ENCODE measurements around the gene LHFPL2. TPM values are rescaled to one million over a fixed set of nuclear protein-coding genes. Genes with fewer than 3 reads are reported as not detected.
"Not testable (repeated sequence)": the region's sequence is repeated elsewhere in the genome, so short reads cannot be mapped to it uniquely, and the experiment has no call there.

The LHFPL2 gene
- total RNA-seq, 2 donors from 2014 or later: 0.12 to 0.21 TPM

DNA sequence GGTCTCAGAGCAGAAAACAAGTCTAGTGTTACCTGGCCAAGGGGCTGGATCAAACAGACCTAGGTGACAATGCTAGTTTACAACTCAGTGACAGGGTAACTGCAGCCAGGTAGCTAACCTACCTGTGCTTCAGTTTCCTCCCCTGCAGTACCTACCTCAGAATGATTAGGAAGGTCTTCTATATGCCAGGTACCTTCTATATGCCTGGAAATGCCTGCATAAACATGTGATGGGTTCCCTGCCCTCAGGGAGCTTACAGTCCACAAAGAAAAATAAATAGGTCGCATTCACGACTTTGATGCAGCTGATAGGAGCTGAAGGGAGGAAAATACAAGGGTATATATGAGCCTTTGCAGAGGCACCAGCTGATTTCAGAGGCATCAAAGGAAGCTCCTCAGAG, 16.1 kb downstream of the LHFPL2 start:
- no peak for DNase-seq
- Mint-ChIP-seq H3K4me1 (ENCODE audit: low read depth) (no peaks in the 10 kb centered on the region), H3K9me3 (no peaks in the 10 kb centered on the region), H3K27ac (no peak overlapping the region), H3K36me3 (ENCODE audit: insufficient read depth in 2 of 2) (no peaks in the 10 kb centered on the region), H3K27me3 (ENCODE audit: low read depth) (peaks cover 13% of the 10 kb centered on the region), H3K4me3 (no peak overlapping the region)
- no peak for ATAC-seq (replicated peaks in 1 of 2)

DNA sequence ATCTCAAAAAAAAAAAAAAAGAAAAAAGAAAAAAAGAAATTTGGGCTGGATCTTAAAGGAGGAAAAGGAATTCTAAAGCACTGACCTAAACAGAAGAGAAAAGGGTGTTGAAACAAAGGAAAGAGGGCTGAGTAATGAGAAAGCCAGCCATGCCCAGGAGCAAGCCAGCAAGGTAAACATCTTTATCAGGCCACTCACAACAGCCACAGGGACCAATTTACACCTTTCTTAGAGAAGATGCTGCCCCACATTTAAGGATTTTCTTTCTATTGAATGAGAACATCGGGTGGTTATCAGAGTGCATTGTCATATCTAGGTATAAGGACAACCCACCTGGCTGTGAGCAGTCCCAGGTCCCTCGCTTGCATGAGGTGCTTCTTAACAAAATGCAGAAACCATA, 16.6 kb downstream of the LHFPL2 start:
- Mint-ChIP-seq H3K4me1 (ENCODE audit: low read depth) (no peaks in the 10 kb centered on the region), H3K4me3 (no peak overlapping the region), H3K27ac (no peak overlapping the region), H3K27me3 (ENCODE audit: low read depth) (peaks cover 13% of the 10 kb centered on the region), H3K36me3 (ENCODE audit: insufficient read depth in 2 of 2) (no peaks in the 10 kb centered on the region), H3K9me3 (no peaks in the 10 kb centered on the region)
- DNase-seq (no peak), ATAC-seq (replicated peaks in 1 of 2) (no peak)

DNA sequence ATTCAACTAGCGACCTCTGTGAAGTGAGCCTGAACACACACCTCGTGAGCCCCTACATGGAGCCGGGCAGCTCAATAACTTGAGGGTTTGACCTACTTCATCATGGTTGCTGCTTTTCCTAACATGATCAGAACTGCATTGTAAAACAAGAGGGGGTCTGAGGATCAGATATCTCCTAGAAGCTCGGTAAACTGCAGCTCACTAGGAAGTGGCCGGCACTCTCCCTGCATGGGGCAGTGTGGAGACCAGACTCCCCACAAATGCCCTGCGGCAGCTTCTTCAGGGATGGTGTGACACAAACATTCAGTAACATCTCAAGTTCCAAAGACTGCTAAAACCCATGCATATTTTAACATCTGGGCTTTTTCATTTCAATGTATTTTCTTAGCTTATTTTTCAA, 18.5 kb downstream of the LHFPL2 start:
- Mint-ChIP-seq H3K9me3 (no peaks in the 10 kb centered on the region), H3K27ac (no peak overlapping the region), H3K27me3 (ENCODE audit: low read depth) (peaks cover 8% of the 10 kb centered on the region), H3K4me1 (ENCODE audit: low read depth) (no peaks in the 10 kb centered on the region), H3K4me3 (no peak overlapping the region), H3K36me3 (ENCODE audit: insufficient read depth in 2 of 2) (no peaks in the 10 kb centered on the region)
- DNase-seq (no peak), ATAC-seq (replicated peaks in 1 of 2) (no peak)

DNA sequence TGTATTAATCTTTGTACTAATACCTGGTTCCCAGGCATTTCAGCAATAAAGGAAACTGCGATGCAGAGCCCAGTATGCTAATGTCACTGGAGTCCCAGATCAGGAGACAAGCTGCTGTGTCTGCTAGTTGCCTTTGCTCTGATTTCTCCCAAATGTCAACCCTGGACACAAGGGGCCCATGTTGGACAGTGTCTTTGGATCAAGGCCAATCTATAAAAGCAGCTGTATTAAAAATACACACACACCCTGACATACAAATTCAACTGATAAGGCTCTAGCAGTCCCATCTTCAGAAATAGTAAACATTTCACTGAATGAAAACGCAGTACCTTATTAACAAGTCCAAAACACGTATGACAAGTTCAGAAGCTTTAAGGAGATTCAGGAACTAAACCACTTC, 18.9 kb downstream of the LHFPL2 start:
- no peak for ATAC-seq (replicated peaks in 1 of 2)
- peaks cover 8% of the 10 kb centered on the region for H3K27me3 Mint-ChIP-seq (ENCODE audit: low read depth)
- no peak overlapping the region for H3K27ac Mint-ChIP-seq
- H3K4me1 Mint-ChIP-seq (ENCODE audit: low read depth): no peaks in the 10 kb centered on the region
- H3K36me3 Mint-ChIP-seq (ENCODE audit: insufficient read depth in 2 of 2): no peaks in the 10 kb centered on the region
- H3K9me3 Mint-ChIP-seq: no peaks in the 10 kb centered on the region
- H3K4me3 Mint-ChIP-seq: no peak overlapping the region
- no peak for DNase-seq

DNA sequence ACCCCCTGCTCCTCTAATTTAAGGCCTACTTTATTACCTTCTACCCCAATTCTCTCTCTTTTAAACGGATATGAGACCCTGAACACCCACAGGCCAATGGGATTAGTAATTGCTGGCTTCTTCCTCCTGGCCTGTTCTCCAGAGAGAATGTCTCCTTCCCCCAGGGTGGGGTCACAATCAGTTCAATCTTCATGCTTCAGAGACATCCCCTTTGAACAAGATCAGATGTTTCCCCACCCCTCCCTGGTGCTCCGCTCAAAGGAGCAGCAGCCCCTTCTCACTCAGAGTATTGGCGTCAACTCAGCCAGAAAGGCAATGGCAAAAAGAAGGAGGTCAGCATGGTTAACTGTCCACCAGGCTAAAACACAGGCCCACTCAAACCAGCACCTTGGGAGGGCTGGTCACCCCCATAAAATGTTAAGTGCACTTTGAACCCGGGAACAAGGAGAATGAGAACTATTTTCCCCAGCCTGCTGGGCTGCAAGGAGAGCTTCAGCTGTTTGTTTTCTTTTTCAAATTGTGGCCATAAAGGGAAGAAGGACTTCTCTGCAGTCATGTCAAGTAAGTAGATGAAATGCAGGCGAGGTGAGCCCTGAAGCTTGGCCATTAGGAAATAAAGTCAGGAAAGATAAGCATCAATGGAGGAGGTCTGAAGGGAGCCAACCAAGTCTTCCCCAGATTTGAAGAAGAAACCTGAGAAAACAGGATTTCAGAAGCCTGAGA, 20.1 kb downstream of the LHFPL2 start:
- DNase-seq (no peak), ATAC-seq (replicated peaks in 1 of 2) (no peak)
- H3K9me3 Mint-ChIP-seq: no peaks in the 10 kb centered on the region
- H3K36me3 Mint-ChIP-seq (ENCODE audit: insufficient read depth in 2 of 2): no peaks in the 10 kb centered on the region
- no peaks in the 10 kb centered on the region for H3K4me1 Mint-ChIP-seq (ENCODE audit: low read depth)
- peaks cover 8% of the 10 kb centered on the region for H3K27me3 Mint-ChIP-seq (ENCODE audit: low read depth)
- no peak overlapping the region for H3K27ac Mint-ChIP-seq
- no peak overlapping the region for H3K4me3 Mint-ChIP-seq

DNA sequence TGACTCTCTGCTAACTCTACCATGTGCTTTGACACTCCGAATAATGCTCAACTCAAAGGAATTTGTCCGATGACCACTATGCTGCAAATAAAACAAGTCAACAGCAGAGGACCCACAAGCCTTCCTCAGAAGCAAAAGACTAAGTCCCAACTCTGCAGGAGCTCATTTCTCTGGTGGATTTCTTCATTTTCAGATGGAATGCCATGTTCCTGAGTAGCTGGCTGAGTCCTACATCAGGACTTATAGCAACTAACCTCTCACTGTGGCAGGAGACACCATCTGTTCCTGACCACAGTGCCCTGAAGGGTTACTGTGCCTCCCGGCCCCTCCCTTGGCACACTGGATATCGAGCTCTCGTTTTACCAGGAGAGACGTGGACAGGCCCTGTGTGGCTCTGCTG, 20.8 kb downstream of the LHFPL2 start:
- H3K27ac Mint-ChIP-seq: no peak overlapping the region
- no peaks in the 10 kb centered on the region for H3K36me3 Mint-ChIP-seq (ENCODE audit: insufficient read depth in 2 of 2)
- no peak overlapping the region for H3K4me3 Mint-ChIP-seq
- peaks cover 9% of the 10 kb centered on the region for H3K27me3 Mint-ChIP-seq (ENCODE audit: low read depth)
- H3K9me3 Mint-ChIP-seq: no peaks in the 10 kb centered on the region
- DNase-seq: no peak
- no peaks in the 10 kb centered on the region for H3K4me1 Mint-ChIP-seq (ENCODE audit: low read depth)
- no peak for ATAC-seq (replicated peaks in 1 of 2)

DNA sequence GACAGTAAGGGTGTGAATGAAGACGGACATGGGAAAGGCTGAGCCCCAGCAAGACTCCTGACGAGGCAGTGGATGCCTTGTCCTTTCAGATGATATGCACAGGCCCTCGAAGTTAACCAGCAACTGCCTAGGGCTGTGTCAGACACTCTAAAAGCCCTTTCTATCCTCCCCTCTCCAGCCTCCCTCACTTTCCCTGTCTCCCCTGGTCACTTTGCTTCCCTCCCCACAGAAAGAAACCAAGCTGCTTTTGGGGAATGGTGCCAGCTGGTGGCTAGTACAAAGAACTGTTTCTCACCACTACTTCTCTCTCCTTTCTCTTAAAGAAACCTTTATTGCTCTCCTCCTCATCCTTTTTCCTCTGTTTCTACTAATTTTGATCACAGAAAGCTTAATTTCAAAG, 21.4 kb downstream of the LHFPL2 start:
- H3K4me3 Mint-ChIP-seq: no peak overlapping the region
- H3K27me3 Mint-ChIP-seq (ENCODE audit: low read depth): peaks cover 15% of the 10 kb centered on the region
- no peaks in the 10 kb centered on the region for H3K4me1 Mint-ChIP-seq (ENCODE audit: low read depth)
- no peak for DNase-seq
- no peaks in the 10 kb centered on the region for H3K9me3 Mint-ChIP-seq
- no peak overlapping the region for H3K27ac Mint-ChIP-seq
- H3K36me3 Mint-ChIP-seq (ENCODE audit: insufficient read depth in 2 of 2): no peaks in the 10 kb centered on the region
- ATAC-seq (replicated peaks in 1 of 2): no peak

DNA sequence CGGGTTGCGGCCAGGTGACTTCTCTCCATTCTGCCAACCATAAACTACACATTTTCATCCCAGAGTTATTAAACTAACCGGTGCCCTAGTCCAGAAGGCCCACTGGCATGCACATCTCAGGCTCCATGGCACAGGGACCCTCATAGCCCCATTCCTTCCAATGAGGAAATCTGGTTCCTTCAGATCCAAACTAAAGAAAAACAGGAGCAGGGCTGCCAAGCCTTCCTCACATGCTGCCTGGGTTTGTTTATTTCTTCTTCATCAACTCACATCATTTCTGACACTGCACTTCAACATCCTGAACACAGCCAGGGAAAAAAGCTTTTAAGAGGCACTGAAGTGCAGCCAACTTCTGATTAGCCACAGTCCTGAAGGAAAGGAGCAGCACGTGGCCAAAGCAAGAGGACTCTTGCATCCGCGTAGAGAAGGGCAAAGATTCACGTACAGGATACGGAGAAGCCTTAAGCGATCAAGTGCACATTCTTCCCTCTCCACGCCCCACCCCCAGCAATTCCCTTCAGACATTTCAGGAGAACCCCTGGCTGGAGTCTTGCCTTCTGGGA, 22.5 kb downstream of the LHFPL2 start:
- no peak overlapping the region for H3K27ac Mint-ChIP-seq
- no peak overlapping the region for H3K4me3 Mint-ChIP-seq
- H3K4me1 Mint-ChIP-seq (ENCODE audit: low read depth): no peaks in the 10 kb centered on the region
- H3K27me3 Mint-ChIP-seq (ENCODE audit: low read depth): peaks cover 15% of the 10 kb centered on the region
- ATAC-seq (replicated peaks in 1 of 2) (no peak), DNase-seq (no peak)
- no peaks in the 10 kb centered on the region for H3K36me3 Mint-ChIP-seq (ENCODE audit: insufficient read depth in 2 of 2)
- no peaks in the 10 kb centered on the region for H3K9me3 Mint-ChIP-seq

DNA sequence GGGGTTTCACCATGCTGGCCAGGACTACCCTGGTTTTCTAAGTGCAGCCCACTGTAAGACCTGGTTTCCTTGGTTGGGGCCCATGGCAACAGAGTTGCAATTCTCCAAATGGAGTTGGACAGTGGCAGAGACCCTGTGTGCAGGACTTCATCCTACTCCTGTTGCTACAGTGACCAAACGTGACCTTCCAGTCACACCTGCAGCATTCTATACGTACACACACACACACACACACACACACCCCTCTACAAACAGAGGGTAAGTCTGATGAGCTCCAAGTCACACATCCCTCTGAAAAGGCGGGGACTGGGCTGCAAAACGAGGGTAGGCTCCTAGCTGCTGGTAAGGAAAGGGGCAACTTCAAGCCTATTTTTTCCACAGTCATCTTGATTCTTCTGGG, 23.6 kb downstream of the LHFPL2 start:
- DNase-seq (no peak), ATAC-seq (replicated peaks in 1 of 2) (no peak)
- Mint-ChIP-seq H3K27ac (no peak overlapping the region), H3K27me3 (ENCODE audit: low read depth) (peaks cover 15% of the 10 kb centered on the region), H3K36me3 (ENCODE audit: insufficient read depth in 2 of 2) (no peaks in the 10 kb centered on the region), H3K4me1 (ENCODE audit: low read depth) (no peaks in the 10 kb centered on the region), H3K9me3 (no peaks in the 10 kb centered on the region), H3K4me3 (no peak overlapping the region)

DNA sequence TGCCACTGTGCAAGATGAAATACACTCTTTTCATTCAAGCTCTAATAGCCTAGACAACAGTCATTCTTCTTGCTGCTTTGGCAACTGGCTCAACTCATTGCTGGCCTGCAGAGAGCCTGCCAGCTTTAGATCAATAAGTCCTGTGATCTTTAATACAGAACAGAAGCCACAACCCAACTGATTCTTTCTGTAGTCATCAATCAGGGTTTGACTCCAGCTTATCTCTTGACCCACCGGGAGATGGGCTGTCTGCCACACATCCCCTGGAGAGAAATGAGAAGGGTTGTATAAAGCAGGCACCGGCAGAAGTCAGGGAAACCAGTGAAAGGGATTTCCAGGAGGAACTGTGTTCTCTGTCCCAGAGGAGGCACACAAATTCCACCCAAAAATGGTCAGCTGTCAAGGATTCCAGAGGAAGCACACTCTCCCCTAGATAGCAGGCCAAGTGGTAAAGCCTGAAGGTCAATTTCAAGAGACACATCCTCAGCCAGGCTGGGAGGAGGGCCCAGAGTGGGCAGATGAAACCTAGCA, 24.5 kb downstream of the LHFPL2 start:
- Mint-ChIP-seq H3K9me3 (no peaks in the 10 kb centered on the region), H3K27me3 (ENCODE audit: low read depth) (peaks cover 15% of the 10 kb centered on the region), H3K27ac (no peak overlapping the region), H3K4me3 (no peak overlapping the region), H3K36me3 (ENCODE audit: insufficient read depth in 2 of 2) (no peaks in the 10 kb centered on the region), H3K4me1 (ENCODE audit: low read depth) (no peaks in the 10 kb centered on the region)
- DNase-seq (no peak), ATAC-seq (replicated peaks in 1 of 2) (no peak)

DNA sequence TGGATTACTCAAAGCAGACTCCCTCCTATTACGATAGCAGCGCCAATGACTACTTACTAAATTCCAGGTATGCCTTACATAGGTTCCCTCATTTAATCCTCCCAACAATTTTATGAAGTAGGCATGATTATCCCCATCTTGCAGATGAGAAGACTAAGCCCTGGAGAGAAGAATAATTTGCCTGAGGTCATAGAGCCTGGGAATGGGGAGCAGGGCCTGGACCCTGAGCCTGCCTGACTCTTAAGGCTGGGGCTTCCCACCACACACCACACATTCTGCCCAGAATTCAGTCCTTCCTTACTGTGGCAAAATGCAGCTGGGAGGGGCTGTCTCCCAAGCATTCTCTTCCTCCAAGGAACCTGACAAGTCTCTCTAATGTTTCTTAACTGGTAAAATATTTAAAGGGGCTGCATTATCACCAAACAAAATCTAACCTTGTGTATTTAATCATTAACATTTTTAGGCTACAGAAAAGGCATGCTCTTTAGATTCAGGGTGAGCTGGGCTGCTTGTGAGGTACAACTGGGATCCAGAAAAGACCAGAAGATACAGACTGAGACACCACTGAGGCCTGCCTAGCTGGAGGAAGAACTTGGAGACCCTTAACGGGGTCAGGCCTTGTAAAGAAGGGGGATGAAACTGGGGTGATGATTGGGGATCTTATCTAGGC, 26.1 kb downstream of the LHFPL2 start:
- DNase-seq (no peak), ATAC-seq (replicated peaks in 1 of 2) (no peak)
- H3K4me1 Mint-ChIP-seq (ENCODE audit: low read depth): no peaks in the 10 kb centered on the region
- no peak overlapping the region for H3K4me3 Mint-ChIP-seq
- H3K27me3 Mint-ChIP-seq (ENCODE audit: low read depth): peaks cover 8% of the 10 kb centered on the region
- no peaks in the 10 kb centered on the region for H3K9me3 Mint-ChIP-seq
- H3K27ac Mint-ChIP-seq: no peak overlapping the region
- H3K36me3 Mint-ChIP-seq (ENCODE audit: insufficient read depth in 2 of 2): no peaks in the 10 kb centered on the region

DNA sequence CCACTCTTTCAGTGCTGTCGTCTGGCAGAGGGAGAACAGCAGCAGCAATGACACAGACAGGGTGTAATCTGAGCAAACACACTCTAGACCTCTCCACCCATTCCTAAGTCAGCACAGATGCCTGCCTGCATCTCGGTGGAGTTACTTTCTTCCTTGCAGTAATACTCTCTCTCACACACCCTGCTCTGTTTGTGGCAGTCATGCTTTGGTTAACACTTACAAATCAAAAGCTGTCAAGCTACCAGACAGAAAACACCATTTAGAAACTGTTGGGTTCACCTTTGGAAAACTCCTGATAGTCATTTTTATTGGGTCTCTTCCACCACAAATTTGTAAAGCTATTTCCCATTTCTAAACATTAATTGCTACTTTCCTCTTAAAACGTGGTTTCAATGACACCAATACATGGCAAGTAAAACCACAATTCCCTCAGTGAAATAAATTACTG, 27.3 kb downstream of the LHFPL2 start:
- ATAC-seq (replicated peaks in 1 of 2) (no peak), DNase-seq (no peak)
- Mint-ChIP-seq H3K27ac (no peak overlapping the region), H3K4me1 (ENCODE audit: low read depth) (no peaks in the 10 kb centered on the region), H3K4me3 (no peak overlapping the region), H3K36me3 (ENCODE audit: insufficient read depth in 2 of 2) (no peaks in the 10 kb centered on the region), H3K9me3 (no peaks in the 10 kb centered on the region), H3K27me3 (ENCODE audit: low read depth) (peaks cover 8% of the 10 kb centered on the region)

DNA sequence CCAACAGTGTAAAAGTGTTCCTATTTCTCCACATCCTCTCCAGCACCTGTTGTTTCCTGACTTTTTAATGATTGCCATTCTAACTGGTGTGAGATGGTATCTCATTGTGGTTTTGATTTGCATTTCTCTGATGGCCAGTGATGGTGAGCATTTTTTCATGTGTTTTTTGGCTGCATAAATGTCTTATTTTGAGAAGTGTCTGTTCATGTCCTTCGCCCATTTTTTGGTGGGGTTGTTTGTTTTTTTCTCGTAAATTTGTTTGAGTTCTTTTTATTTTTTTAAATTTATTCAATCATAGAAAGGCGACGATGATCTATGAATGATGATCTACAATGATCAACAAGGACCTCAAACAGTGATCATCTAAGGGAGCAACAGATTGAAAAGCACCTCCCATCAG, 28.5 kb downstream of the LHFPL2 start:
- ATAC-seq (replicated peaks in 1 of 2); H3K4me1 Mint-ChIP-seq (ENCODE audit: low read depth); H3K4me3 Mint-ChIP-seq; DNase-seq; H3K36me3 Mint-ChIP-seq (ENCODE audit: insufficient read depth in 2 of 2); H3K9me3 Mint-ChIP-seq; H3K27ac Mint-ChIP-seq: not testable (repeated sequence)
- peaks cover 15% of the 10 kb centered on the region for H3K27me3 Mint-ChIP-seq (ENCODE audit: low read depth)
